Measurements from ENCODE around the gene LGALS4.
"Not testable (repeated sequence)": the region's sequence is repeated elsewhere in the genome, so short reads cannot be mapped to it uniquely, and the experiment has no call there.

The LGALS4 gene

DNA sequence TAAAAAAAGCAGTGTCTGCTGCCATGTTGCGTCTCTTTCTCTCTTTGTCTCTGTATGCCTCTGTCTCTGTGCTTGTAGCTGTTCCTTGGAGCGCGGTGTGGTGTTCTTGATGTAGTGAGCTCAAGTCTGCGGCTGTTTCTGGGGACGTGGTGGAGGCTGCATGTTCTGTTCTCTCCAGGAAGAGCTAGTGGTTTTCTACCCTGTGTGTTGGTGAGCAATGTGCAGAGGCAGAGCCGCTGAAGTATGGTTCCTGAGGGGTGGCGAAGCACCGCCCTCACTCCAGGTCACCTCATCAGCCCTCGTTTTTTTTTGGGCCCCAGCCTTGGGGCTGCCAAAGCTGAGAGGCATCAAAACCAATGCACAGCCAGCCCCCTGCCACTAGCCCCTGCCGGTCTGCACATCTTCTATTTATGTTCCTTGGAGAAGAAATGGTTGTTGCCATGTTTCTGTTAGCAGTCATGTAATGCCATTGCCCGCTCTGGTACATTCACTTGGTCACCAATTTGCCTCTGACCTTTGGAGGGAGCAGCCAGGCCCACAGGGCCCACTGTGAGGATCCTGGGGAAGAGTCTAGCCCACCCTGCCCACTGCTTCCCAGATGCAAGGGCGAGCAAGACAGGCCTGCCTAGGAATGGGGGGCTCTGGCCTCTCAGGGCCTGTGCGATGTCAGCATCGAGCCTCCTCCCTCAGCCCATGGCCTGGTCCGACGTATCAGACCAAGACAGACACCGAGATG lies 29.9 kb upstream of the LGALS4 start:
- no peak for DNase-seq (ENCODE audit: low spot score)

DNA sequence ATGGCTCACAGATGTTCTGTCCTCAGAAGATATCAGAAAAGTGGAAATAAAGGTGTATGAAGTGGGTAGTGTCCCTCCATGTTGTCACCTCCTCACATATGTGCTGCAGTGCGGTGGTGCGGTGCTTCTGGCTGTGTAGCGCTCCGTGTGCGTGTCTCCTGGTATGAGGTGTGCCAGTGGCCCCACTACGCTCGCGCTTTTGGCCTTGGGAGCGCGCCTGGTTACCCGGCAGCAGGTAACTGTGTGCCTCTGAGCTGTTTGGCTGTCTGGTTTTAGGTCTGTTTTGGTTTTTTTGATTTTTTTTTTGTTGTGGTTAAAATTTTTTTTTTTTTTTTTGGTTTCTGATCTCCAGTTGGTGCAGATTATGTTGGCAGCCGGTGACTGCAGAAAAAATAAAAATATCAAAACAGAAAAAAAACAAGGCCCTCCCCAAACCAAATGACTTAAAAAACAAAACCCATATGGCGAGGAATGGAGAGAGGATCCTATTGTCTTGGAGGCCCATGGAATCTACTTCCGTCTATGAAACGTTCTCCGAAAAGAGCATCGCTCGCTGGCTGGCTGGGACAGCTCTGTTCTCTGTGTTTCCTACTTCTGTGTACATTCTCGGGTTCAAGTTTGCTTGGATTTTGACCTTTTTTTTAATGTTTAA lies 29.2 kb upstream of the LGALS4 start:
- no peak for DNase-seq (ENCODE audit: low spot score)

DNA sequence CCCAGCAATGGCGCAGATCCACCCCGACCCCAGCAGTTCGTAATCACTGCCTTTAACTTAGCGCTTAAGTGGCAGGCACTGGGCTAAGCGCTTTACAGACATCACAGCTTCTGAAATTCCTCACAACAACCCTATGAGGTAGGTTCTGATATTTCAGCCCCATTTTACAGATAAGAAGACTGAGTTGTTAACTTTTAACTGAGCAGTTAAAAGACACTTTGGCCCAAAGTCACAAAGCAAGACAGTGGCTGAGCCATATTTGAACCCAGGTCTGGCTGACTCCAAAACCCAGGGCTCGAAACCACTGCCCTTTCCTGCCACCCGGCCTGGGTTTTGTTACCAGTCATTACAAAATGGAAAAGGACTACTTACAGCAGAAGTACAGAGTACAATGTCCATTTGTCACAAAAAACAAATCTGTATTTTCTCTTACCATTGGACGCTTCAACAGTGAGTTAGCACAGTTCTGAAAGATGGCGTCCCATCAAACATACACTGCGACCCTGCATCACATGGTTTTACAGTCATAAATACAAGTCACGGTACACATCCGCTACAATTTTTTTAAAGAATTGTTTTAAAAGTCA lies 28.5 kb upstream of the LGALS4 start:
- DNase-seq (ENCODE audit: low spot score): no peak

DNA sequence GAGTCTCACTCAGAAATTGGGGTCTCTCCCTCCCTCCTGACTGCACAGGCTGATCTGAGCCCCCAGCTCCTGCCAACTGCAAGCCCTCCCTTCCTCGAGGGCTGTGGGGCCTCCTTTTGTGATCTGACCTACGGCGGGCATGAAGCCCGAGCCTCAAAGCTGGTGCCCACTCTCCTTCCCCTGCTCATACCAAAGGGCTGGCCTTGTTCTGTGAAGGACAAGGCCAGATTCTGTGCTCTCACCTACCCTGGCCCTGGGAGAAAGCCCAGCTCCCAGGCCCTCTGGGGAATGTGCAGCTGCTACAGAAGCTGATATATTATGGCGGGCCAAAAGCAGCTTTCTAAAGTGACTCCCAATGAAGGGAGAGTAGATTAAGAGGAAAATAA lies 27.8 kb upstream of the LGALS4 start:
- no peak for DNase-seq (ENCODE audit: low spot score)

DNA sequence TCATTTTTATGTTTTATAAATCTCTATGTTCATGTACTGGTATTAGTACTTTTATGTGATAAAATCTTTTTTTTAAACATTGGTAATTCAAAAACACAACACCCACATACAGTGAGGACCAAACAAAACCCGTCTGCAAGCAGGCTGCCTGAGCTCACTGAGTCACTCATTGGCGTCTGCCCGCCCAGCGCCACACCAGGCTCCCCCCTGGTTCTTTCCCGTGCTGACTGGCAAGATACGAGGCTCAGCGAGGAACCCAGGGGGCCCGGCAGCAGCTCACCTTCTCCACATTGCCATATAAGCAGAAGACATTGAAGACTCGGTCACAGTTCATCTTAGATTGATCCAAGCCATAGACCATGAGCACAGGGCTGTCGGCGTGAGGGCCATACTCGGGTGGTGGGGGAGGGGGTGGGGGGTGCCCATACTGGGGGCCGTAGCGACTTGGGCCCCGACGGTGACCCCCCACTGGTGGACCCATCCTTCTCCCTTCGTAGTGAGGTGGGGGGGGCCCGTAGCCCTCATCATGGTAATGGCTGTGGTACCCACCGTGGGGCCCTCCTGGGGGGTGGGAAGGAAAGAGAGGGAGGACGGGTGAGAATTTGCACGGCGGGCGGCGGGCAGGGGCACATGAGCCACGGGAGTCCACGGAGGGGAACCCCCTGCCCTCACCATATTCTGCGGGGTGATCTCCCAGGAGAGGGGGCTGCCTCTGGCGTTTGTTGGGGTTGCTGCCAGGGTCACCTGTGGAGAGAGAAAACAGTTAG lies 27.3 kb upstream of the LGALS4 start:
- DNase-seq (ENCODE audit: low spot score): no peak

DNA sequence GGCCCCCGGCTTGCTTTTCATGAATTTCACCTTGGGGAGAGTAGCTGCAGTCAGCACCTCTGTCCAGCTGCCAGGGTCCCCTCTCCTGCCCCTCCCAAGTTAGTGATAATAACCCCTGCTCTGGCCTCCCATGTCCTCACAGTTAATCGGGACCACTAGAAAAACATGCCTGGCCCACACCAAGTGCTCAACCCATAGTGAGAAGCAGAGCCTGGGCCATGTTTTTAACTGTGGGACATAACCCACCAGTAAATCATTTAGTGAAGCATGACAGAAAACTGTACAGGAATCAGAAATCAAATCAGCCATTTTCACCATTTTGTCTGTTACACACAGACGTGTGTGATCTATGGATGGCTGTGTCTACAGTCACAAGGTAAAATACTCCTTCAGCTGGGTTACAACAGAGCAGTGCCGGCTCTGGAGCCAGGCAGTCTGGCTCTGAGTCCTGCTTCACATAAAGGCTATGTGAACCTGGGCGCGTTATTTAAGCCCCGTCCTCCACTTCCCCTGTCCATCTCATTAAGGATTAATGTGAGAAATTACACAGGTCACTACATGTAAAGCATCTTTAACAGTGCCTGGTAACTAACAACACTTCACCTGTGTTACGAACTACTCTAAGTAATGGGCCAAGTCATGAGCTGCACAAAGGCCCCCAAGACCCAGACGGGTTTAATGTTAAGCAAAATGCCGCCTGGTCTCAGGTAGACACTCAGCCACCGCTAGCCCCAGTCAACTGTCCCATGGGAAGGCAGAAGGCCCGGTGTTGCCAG lies 26.4 kb upstream of the LGALS4 start:
- DNase-seq (ENCODE audit: low spot score): no peak

DNA sequence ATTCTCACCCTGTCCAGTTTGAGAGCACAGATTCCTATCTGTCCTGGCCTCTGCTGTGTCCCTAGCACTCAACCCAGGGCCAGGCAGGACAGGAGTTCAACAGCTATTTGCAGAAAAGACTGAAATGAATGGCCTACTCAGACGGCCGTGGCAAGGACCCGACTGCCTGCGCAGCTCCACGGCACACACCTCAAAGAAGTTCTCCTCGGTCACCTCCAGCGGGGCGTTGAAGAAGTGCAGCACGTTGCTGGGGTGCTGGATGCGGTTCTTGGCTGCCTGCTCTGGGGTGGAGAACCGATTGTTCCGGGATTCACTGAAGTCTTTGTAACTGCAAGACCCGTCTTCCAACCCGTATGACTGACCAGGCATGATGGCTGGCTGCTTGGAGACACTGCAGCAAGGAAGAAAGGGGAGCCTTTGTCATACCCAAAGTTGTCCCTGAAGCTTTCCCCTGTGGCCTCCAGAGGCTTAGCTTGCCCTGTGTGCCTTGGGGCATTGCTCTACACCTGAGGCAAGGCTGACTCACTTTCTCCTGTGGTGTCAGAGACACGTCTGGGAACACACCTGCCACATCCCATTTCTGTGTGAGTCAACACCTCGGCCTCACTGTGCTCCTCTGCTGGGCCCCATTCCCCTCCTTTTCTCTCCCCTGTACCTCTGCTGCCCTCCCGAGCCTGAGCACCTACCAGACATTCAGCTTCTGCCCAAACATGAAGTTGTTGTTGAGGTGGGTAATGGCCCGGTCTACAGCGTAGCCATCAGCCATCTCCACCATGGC lies 25.7 kb upstream of the LGALS4 start:
- no peak for DNase-seq (ENCODE audit: low spot score)

DNA sequence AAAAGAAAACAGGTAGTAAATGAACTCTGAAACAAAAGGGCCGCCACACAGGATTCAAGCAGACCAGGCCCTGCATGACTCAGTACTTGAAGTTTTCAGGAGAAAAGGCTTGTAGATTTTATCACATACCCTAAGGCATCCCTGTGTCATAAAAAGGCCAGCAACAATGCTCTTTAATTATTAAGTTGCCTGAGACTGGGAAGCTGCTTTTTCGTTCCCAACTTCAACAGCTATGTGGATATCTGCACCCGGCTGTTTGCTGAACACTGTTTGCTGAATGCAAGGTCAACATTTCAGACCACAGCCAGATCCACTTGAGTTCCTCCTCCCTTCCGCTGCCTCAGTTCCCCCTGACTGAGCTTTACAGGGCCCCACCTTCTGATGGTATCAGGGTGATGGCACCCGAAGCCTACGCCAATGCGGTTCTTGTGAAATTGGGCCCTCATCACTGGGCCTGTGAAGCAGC lies 24.9 kb upstream of the LGALS4 start:
- DNase-seq (ENCODE audit: low spot score): no peak

DNA sequence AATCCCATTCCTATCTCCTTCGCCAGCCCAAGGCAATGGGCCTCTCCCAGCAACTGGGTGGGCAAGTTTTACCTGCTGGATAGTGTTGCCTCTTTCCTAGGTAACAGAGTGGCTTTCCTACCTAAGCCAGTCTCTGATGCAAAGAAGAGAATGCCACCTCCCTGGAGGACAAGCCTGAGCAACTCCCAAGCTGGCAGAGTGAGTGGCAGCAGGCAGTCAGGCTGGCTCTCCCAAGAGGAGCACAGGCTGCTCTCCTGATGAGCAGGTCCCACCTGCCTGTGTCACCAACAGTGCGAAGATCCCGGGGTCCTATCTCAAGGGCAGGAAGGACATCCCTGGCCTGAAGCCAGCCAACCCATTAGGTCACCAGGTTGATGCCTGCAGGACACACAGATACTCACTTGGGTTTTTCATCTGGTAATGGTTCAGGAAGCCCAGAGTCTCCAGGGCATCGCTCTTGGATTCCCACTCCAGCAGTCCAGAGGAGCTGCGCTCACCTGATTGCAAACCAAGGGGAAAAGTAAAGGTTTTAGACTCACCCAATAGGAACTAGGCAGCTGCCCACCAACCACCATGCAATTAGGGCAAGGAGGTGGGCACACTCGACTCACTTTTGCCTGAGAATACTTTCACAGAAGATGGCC lies 24.4 kb upstream of the LGALS4 start:
- no peak for DNase-seq (ENCODE audit: low spot score)

DNA sequence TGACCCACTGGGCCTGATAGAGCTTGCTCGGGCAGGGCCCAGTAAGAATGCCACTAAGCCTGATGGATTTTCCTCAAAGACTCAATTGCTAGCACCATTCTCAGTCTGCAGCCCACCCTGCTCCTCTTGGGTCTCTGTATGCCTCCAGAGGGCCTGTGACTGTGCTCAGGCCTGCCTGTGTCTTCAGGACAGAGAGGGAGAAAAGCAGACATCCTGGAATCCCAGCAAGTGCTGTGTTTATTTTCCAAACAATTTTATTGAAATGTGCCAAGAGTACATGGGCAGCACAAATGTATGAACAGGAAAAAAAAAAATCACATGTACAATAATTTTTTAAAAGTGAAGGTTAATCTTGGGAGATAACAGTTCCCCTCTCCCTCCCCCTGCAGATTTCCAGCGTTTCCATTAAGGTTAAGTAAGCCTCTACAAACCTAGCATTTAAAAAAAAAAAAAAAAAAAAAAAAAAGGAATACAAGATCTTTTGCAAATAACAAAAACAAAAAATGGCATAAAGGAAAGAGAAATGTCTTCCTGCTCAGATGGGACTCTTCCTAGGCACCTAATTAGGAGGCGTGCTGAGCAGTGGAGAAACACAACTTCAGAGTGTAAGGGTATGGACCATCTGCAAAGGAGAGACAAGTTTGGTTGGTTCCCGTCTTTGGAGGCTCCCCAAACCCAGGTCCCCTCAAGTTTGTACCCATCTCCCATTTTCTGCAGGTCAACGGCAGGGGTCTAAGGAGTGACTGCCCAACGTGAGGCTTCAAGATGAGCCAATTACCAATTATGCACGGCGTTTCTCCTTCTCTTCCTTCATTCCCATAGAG lies 23.6 kb upstream of the LGALS4 start:
- no peak for DNase-seq (ENCODE audit: low spot score)

DNA sequence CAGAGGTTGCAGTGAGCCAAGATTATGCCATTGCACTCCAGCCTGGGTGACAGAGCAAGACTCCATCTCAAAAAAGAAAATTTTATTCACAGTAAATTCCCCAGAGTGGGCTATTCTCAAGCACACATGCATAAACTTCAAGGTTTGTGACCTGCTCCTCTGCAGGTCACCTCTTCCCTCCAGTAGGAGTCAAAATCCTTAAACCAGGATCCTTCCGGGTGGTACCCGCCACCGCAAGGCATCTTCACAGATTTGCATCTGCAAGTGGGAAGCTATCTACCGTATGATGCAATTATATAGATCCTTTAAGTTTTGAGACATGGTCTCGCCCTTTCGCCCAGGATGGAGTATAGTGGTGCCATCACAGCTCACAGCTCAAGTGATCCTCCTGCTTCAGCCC lies 21.8 kb upstream of the LGALS4 start:
- no peak for DNase-seq (ENCODE audit: low spot score)

DNA sequence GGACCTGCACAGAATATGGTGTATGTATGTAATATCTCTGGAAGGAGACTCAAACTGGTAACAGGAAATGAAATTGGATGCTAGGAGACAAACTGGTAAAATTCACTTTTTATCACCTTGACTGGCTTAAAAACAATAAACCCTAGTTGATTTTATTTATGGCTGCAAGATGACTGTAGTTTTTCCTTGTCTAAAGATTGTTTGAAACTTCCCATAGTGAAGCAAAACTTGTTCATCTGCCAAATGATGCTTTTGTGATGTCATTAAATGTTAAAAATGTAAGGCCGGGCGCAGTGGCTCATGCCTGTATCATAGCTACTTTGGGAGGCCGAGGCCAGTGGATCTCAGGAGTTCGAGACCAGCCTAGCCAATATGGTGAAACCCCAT lies 21.4 kb upstream of the LGALS4 start:
- DNase-seq (ENCODE audit: low spot score): no peak

DNA sequence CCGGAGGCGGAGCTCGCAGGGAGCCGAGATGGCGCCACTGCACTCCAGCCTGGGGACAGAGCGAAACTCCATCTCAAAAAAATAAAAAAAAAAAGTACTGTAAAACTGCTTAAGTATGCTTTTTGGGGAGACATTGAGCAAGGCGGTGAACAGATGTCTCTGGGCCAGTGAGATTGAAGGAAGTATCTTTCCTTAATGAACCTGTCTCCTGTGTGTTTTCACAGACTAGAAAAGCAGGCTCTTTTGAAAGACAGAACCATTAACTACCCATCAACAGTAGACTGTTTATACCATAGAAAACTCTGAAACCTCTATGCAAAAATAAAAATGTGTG lies 20.3 kb upstream of the LGALS4 start:
- DNase-seq (ENCODE audit: low spot score): no peak

DNA sequence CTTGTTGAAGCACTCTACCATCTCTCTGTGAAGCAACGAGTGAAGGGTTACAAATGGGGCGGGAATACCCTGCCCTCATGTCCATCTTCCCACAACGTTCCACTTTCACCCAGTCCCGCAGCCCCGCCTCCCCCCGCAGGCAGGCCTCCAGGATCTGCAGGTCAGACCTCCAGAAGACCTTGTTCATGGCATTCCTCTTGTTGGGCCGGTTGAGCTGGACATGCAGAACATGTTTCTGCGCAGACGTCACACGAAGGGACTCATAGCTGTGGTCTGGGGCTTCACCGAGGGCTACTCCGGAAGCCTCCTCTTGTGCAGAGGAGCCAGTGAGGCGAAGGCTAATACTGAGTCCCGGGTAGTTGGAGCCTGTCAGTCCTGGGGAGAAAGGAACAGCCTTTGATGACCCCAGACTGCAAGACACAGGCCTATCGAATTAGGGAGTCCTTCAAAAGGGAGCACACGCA lies 18.4 kb upstream of the LGALS4 start:
- peak; percentile 87 for DNase-seq (ENCODE audit: low spot score)

DNA sequence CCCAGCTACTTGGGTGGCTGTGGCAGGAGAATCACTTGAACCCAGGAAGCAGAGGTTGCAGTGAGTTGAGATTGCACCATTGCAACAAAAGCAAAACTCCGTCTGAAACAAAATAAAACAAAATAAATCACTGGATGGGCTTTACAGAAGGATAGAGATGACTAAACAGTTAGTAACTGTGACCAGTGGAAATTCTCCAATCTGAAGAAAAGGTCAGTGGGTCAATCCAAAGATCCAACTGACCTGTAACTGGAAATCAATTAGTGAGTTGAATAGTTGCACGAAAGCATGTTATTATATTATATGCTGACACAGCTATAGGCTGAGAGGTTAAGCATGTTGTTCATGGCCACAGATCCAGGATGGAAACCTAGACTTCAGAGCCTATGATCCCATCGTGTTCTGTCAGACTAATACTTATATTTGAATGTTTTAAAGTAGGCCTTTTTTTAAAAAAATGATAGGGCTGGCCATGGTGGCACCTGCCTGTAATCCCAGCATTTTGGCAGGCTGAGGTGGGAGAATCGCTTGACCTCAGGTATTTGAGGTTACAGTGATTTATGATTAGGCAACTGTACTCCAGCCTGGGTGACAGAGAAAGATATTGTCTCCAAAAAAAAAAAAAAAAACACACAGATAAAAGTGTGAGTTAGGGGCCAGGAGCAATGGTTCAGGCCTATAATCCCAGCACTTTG lies 17.4 kb upstream of the LGALS4 start:
- DNase-seq (ENCODE audit: low spot score): no peak

DNA sequence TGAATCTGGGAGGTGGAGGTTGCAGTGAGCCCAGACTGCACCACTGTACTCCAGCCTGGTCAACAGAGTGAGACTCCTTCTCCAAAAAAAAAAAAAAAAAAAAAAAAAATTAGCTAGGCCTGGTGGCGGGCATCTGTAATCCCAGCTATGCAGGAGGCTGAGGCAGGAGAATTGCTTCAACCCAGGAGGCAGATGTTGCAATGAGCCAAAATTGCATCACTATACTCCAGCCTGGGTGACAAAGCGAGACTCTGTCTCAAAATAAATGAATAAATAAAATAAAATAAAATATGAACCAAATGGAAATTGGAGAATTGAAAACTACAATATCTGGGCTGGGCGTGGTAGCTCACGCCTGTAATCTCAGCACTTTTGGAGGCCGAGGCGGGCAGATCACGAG lies 16.5 kb upstream of the LGALS4 start:
- not testable (repeated sequence) for DNase-seq (ENCODE audit: low spot score)

DNA sequence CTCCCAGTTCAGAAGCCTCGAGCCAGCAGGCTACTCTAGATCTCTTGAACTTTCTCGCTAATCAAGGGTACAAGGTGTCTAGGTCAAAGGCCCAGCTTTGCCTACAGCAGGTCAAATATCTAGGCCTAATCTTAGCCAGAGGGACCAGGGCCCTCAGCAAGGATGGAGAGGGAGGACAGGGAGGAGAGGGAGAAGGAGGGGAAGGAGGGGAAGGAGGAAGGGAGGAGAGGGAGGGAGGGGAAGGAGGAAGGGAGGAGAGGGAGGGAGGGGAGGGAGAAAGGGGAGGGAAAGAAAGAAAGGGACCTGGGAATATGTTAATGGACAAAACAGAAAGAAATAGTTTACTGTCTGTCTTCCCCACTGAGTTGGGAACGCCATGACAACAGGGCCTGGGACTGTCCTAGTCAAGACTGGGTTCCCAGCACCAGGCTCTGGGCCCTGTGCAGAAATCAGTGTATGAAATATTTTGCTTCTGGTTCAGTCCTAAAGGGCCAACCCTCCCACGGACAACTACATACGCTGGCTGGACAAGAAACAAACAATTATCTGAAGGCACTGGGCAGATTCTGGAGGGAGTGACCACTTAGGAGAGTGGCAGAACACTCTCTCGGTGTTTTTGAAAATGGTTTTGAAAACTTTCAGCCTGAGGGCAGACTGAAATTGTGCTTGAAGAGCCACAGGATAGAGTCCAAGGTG lies 14.3 kb upstream of the LGALS4 start:
- DNase-seq (ENCODE audit: low spot score): no peak

DNA sequence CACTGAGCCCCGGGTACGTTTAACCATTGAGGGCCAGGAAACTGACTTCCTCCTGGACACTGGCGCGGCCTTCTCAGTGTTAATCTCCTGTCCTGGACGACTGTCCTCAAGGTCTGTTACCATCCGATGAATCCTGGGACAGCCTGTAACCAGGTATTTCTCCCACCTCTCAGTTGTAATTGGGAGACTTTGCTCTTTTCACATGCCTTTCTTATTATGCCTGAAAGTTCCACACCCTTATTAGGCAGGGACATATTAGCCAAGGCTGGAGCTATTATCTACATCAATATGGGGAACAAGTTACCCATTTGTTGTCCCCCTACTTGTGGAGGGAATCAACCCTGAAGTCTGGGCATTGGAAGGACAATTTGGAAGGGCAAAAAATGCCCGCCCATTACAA lies 13.2 kb upstream of the LGALS4 start:
- not testable (repeated sequence) for DNase-seq (ENCODE audit: low spot score)
